Trophoblast cell (in vitro differentiated cells and primary cell): ENCODE results near the gene PIWIL1.

Experiments
- DNase-seq, 2 donors: peaks; one replicate each; pipeline ENCODE4 v3.0.0-alpha.2; 2016
- H2AFZ ChIP-seq: 2 replicates; pipeline ENCODE4 v1.6.1; 2013; ENCODE audit warnings: low read length, moderate library complexity, mild to moderate bottlenecking; ENCODE audit not compliant: insufficient read depth, poor library complexity
- H2AK5ac ChIP-seq: 2 replicates; pipeline ENCODE4 v1.6.1; 2013; ENCODE audit warnings: mild to moderate bottlenecking, low read length
- H2BK120ac ChIP-seq: 2 replicates; pipeline ENCODE4 v1.6.1; 2013; ENCODE audit warnings: low read length, mild to moderate bottlenecking, moderate library complexity; ENCODE audit not compliant: insufficient read depth, poor library complexity
- H2BK12ac ChIP-seq: 2 replicates; pipeline ENCODE4 v1.6.1; 2013; ENCODE audit warnings: mild to moderate bottlenecking, low read length, moderate library complexity
- H2BK5ac ChIP-seq: 2 replicates; pipeline ENCODE4 v1.6.1; 2013; ENCODE audit warnings: low read length, low read depth, moderate library complexity, mild to moderate bottlenecking; ENCODE audit not compliant: poor library complexity
- H3K14ac ChIP-seq: 2 replicates; pipeline ENCODE4 v1.6.1; 2013; ENCODE audit warnings: mild to moderate bottlenecking, low read length
- H3K18ac ChIP-seq: 2 replicates; pipeline ENCODE4 v1.6.1; 2013; ENCODE audit warnings: mild to moderate bottlenecking, low read length
- H3K23ac ChIP-seq: 2 replicates; pipeline ENCODE4 v1.6.1; 2013; ENCODE audit warnings: low read length
- H3K27ac ChIP-seq: 2 replicates; pipeline ENCODE4 v1.5.1; 2013; ENCODE audit warnings: low read depth, mild to moderate bottlenecking, inconsistent platforms, low read length, moderate library complexity
- H3K27me3 ChIP-seq: 2 replicates; pipeline ENCODE4 v1.6.1; 2013; ENCODE audit warnings: inconsistent platforms, mild to moderate bottlenecking, low read length, moderate library complexity; ENCODE audit not compliant: insufficient read depth
- H3K36me3 ChIP-seq, 2 experiments: 1 replicate in 1 of 2; 2 replicates in 1 of 2; pipeline ENCODE4 v1.6.1; 2013; ENCODE audit warnings: low read length in 2 of 2, mild to moderate bottlenecking in 2 of 2, moderate library complexity in 1 of 2; ENCODE audit not compliant: insufficient read depth in 2 of 2, control insufficient read depth in 1 of 2
- H3K4ac ChIP-seq: 2 replicates; pipeline ENCODE4 v1.6.1; 2013; ENCODE audit warnings: low read depth, mild to moderate bottlenecking, low read length, moderate library complexity
- H3K4me1 ChIP-seq, 2 experiments: 1 replicate in 1 of 2; 2 replicates in 1 of 2; pipeline ENCODE4 v1.6.1; 2013; ENCODE audit warnings: low read length in 2 of 2, mild to moderate bottlenecking in 2 of 2, moderate library complexity in 1 of 2; ENCODE audit not compliant: insufficient read depth in 2 of 2, control insufficient read depth in 1 of 2
- H3K4me2 ChIP-seq: 2 replicates; pipeline ENCODE4 v1.6.1; 2013; ENCODE audit warnings: inconsistent platforms, mild to moderate bottlenecking, low read length, moderate library complexity
- H3K4me3 ChIP-seq: 2 replicates; pipeline ENCODE4 v1.5.1; 2013; ENCODE audit warnings: mild to moderate bottlenecking, low read depth, low read length, inconsistent platforms
- H3K79me1 ChIP-seq: one replicate; pipeline ENCODE4 v1.6.1; 2013; ENCODE audit warnings: low read length
- H3K79me2 ChIP-seq: 2 replicates; pipeline ENCODE4 v1.6.1; 2013; ENCODE audit warnings: low read length, mild to moderate bottlenecking; ENCODE audit not compliant: control insufficient read depth, insufficient read depth, poor library complexity
- H3K9ac ChIP-seq: 2 replicates; pipeline ENCODE4 v1.6.1; 2013; ENCODE audit warnings: mild to moderate bottlenecking, low read length
- H3K9me3 ChIP-seq: 2 replicates; pipeline ENCODE4 v1.6.1; 2013; ENCODE audit warnings: low read depth, mild to moderate bottlenecking, control low read depth, inconsistent platforms, low read length; ENCODE audit not compliant: insufficient read depth
- H4K12ac ChIP-seq: 2 replicates; pipeline ENCODE4 v1.6.1; 2013; ENCODE audit warnings: low read depth, mild to moderate bottlenecking, low read length, moderate library complexity
- H4K8ac ChIP-seq: 2 replicates; pipeline ENCODE4 v1.6.1; 2013; ENCODE audit warnings: low read depth, mild to moderate bottlenecking, low read length, moderate library complexity
- H4K91ac ChIP-seq: one replicate; pipeline ENCODE4 v1.6.1; 2013; ENCODE audit warnings: low read depth, mild to moderate bottlenecking, low read length, moderate library complexity
- WGBS: extraction: QIAGEN DNeasy Blood & Tissue Kit; methylation state at CpG from one replicate; pipeline ENCODE4 v1.1.7; 2013; ENCODE audit warnings: missing lambda C conversion rate; ENCODE audit not compliant: insufficient read length, insufficient coverage; ENCODE audit errors: extremely low coverage; 5-methylcytosine and 5-hydroxymethylcytosine counted together

PIWIL1 gene

GRCh38 chr12:130347588-130347987, 9.9 kb downstream of the PIWIL1 start:
- H2AK5ac ChIP-seq, result no peak overlapping the region
- DNase-seq, result no peak
- H3K18ac ChIP-seq, result no peak overlapping the region
- H3K4me2 ChIP-seq, result no peak overlapping the region
- no peaks in the 10 kb centered on the region for H3K9me3 ChIP-seq
- peaks cover 0 to 2% of the 10 kb centered on the region in 2 experiments for H3K4me1 ChIP-seq
- no peaks in the 10 kb centered on the region for H3K27me3 ChIP-seq
- no CpG with 5 or more reads among the region's 7 CpGs for WGBS
- no peak overlapping the region for H3K23ac ChIP-seq
- no peak overlapping the region for H3K14ac ChIP-seq
- H2BK5ac ChIP-seq, result no peak overlapping the region
- H3K27ac ChIP-seq, result no peak overlapping the region
- H4K12ac ChIP-seq, result no peak overlapping the region
- H3K9ac ChIP-seq, result no peak overlapping the region
- no peak overlapping the region for H2BK12ac ChIP-seq
- no peaks in the 10 kb centered on the region for H3K79me1 ChIP-seq
- H2BK120ac ChIP-seq, result no peak overlapping the region
- no peak overlapping the region for H4K8ac ChIP-seq
- no peak overlapping the region for H3K4ac ChIP-seq
- H3K4me3 ChIP-seq, result no peak overlapping the region
- no peaks in the 10 kb centered on the region for H3K36me3 ChIP-seq
- no peak overlapping the region for H2AFZ ChIP-seq
- H4K91ac ChIP-seq, result no peak overlapping the region
- no peaks in the 10 kb centered on the region for H3K79me2 ChIP-seq

DNA sequence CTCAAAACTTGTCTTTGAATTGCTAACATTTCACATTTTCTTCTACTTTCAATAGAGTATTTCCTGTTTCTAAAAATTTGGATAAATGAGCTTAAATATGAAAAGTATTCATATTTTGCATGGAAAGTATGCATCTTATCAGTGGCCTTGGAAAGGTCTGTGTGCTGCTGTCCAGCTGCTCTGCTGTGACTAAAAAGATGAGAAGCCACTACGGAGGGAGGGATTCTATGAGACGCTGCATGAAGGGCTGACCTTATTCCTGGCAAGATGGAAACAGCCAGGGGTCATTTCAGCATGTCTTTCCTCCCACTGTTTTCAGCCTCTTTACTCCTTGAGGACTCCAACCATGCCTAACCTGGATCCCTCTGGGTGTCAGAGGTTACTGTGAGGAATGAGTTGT, 13.0 kb downstream of the PIWIL1 start:
- no peak overlapping the region for H3K18ac ChIP-seq

GRCh38 chr12:130351326-130351725, 13.6 kb downstream of the PIWIL1 start:
- Histone ChIP-seq H2AK5ac (no peak overlapping the region), H3K14ac (no peak overlapping the region), H4K91ac (no peak overlapping the region), H3K9me3 (no peaks in the 10 kb centered on the region), H4K8ac (no peak overlapping the region), H3K79me1 (no peaks in the 10 kb centered on the region), H3K9ac (no peak overlapping the region), H3K36me3 (no peaks in the 10 kb centered on the region), H3K4ac (no peak overlapping the region), H3K4me1 (peaks cover 0 to 2% of the 10 kb centered on the region in 2 experiments), H3K4me2 (no peak overlapping the region), H2BK5ac (no peak overlapping the region), H2BK12ac (no peak overlapping the region), H3K27ac (no peak overlapping the region), H3K27me3 (no peaks in the 10 kb centered on the region), H4K12ac (no peak overlapping the region), H2BK120ac (no peak overlapping the region), H3K4me3 (no peak overlapping the region), H3K23ac (no peak overlapping the region), H3K79me2 (no peaks in the 10 kb centered on the region), H3K18ac (no peak overlapping the region), H2AFZ (no peak overlapping the region)
- peak; percentile 58 to 64 for DNase-seq
- no CpG with 5 or more reads among the region's 5 CpGs for WGBS

More for the DNA sequence above, 13.0 kb downstream of the PIWIL1 start:
- Histone ChIP-seq H2AK5ac (no peak overlapping the region), H2BK12ac (no peak overlapping the region), H3K27ac (no peak overlapping the region), H3K4me3 (no peak overlapping the region), H3K9ac (no peak overlapping the region), H2BK5ac (no peak overlapping the region), H3K36me3 (no peaks in the 10 kb centered on the region), H3K14ac (no peak overlapping the region), H2AFZ (no peak overlapping the region), H3K27me3 (no peaks in the 10 kb centered on the region), H3K4me1 (peaks cover 0 to 2% of the 10 kb centered on the region in 2 experiments), H4K12ac (no peak overlapping the region), H3K4me2 (no peak overlapping the region), H3K79me2 (no peaks in the 10 kb centered on the region), H3K79me1 (no peaks in the 10 kb centered on the region), H4K8ac (no peak overlapping the region), H3K23ac (no peak overlapping the region), H4K91ac (no peak overlapping the region), H2BK120ac (no peak overlapping the region), H3K9me3 (no peaks in the 10 kb centered on the region), H3K4ac (no peak overlapping the region)
- DNase-seq, result peak; percentile 37 to 64
- WGBS, result no CpG with 5 or more reads among the region's 2 CpGs

DNA sequence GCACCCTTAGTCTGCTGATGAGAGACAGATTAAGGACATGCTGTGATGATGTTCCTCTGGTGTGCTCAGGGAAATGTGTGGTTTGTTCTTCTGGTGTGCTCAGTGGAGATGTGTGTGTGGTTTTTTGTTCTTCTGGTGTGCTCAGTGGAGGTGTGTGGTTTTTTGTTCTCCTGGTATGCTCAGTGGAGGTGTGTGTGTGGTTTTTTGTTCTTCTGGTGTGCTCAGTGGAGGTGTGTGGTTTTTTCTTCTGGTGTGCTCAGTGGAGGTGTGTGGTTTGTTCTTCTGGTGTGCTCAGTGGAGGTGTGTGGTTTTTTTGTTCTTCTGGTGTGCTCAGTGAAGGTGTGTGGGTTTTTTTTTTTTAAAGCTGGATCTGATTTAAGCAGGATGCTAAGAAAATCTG, 15.4 kb downstream of the PIWIL1 start:
- Histone ChIP-seq H2AFZ (no peak overlapping the region), H4K12ac (no peak overlapping the region), H3K4ac (no peak overlapping the region), H2BK5ac (no peak overlapping the region), H3K36me3 (no peaks in the 10 kb centered on the region), H3K14ac (no peak overlapping the region), H3K27me3 (no peaks in the 10 kb centered on the region), H3K27ac (no peak overlapping the region), H4K8ac (no peak overlapping the region), H3K79me1 (no peaks in the 10 kb centered on the region), H3K79me2 (no peaks in the 10 kb centered on the region), H3K4me2 (no peak overlapping the region), H2BK12ac (no peak overlapping the region), H2AK5ac (no peak overlapping the region), H2BK120ac (no peak overlapping the region), H3K9me3 (no peaks in the 10 kb centered on the region), H3K4me1 (peaks cover 0 to 2% of the 10 kb centered on the region in 2 experiments), H3K18ac (no peak overlapping the region), H3K4me3 (no peak overlapping the region), H4K91ac (no peak overlapping the region), H3K23ac (no peak overlapping the region), H3K9ac (no peak overlapping the region)
- no peak for DNase-seq
